Activated CD8-positive, alpha-beta T cell treated with anti-CD3 and anti-CD28 coated beads for 36 hours (primary cell): Measurements from ENCODE around the gene IMP4. TPM values are rescaled to one million over a fixed set of nuclear protein-coding genes. Genes with fewer than 3 reads are reported as not detected.

Source experiments
- ATAC-seq: fragments of 200-7000 bp; cut with Tn5 transposase; one replicate; pipeline ENCODE4 v1.10.0; 2021; ENCODE audit warnings: mild to moderate bottlenecking, moderate library complexity
- CTCF ChIA-PET: fragments of 350-600 bp; sonication (Branson Sonifier 250); formaldehyde crosslinking; loops from one replicate; lab custom pipeline; 2021; ENCODE audit warnings: antibody characterized with exemption; lab: Charles Lee
- POLR2A ChIA-PET: fragments of 350-600 bp; sonication (Branson Sonifier 250); formaldehyde crosslinking; loops from one replicate; lab custom pipeline; 2021; ENCODE audit warnings: antibody characterized with exemption; lab: Charles Lee
- DNase-seq: peaks from one replicate; pipeline ENCODE4 v3.0.0-alpha.2; 2020
- H3K27ac Mint-ChIP-seq: one replicate; pipeline ENCODE4 v1.8.0; 2021; ENCODE audit warnings: mild to moderate bottlenecking, mixed read lengths
- H3K27me3 Mint-ChIP-seq: one replicate; pipeline ENCODE4 v1.8.0; 2021; ENCODE audit warnings: mixed read lengths
- H3K36me3 Mint-ChIP-seq: one replicate; pipeline ENCODE4 v1.8.0; 2021; ENCODE audit warnings: low read depth, mixed read lengths
- H3K4me1 Mint-ChIP-seq: one replicate; pipeline ENCODE4 v1.8.0; 2021; ENCODE audit warnings: low read depth, mixed read lengths
- H3K4me3 Mint-ChIP-seq: one replicate; pipeline ENCODE4 v1.8.0; 2021; ENCODE audit warnings: mild to moderate bottlenecking, moderate library complexity, mixed read lengths
- H3K9me3 Mint-ChIP-seq: one replicate; pipeline ENCODE4 v1.8.0; 2021; ENCODE audit warnings: mixed read lengths
- intact Hi-C: fragments of 100-400 bp; cut with micrococcal nuclease; formaldehyde crosslinking; loops from one replicate; pipeline ENCODE4 v1.10.0; 2022
- total RNA-seq, 2 experiments: library from RNA; stranded (reverse); gene quantifications; one replicate each; pipeline ENCODE4 v1.2.3, GENCODE V29; 2021
- TF ChIP-seq, protein P1 (sequence below): fragments of 200-600 bp; IDR thresholded peaks from one replicate; pipeline ENCODE4 v1.8.0; 2022; ENCODE audit warnings: antibody characterized with exemption, mild to moderate bottlenecking

The IMP4 gene
- total RNA-seq, 2 experiments from 2014 or later = 160 to 163 TPM

DNA sequence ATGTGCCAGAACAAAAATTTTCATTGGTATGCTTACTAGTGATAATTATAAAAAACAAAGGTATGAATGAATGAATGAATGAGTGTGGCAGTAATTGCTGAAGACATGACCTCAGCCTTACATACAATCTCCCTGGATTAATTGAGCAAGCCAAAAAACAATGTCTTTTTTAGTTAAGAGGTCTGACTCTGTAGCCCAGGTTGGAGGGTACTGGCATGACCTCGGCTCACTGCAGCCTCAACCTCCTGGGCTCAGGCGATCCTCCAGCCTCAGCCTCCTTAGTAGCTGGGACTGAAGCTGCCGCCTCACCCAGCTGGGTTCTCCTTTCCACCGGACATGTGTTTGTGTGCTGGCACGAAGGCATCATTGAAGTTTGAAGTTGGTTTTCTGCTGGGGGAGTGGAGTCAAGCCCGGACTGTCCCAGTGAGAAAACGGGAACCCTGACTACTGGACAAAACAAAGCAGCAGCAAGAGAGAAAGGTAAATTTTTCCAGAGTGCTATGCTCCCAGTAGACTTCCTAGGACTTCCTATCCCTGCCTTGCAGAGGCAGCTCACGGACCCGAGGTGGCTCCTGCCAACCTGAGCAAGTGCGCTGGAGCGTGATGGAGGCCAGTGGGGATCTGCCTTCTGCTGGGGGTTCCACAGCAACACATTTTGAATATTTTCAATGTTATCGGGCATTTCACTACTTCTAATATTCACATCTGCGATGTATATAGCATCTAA lies 6.4 kb upstream of the IMP4 start:
- TF ChIP-seq, protein P1, sequence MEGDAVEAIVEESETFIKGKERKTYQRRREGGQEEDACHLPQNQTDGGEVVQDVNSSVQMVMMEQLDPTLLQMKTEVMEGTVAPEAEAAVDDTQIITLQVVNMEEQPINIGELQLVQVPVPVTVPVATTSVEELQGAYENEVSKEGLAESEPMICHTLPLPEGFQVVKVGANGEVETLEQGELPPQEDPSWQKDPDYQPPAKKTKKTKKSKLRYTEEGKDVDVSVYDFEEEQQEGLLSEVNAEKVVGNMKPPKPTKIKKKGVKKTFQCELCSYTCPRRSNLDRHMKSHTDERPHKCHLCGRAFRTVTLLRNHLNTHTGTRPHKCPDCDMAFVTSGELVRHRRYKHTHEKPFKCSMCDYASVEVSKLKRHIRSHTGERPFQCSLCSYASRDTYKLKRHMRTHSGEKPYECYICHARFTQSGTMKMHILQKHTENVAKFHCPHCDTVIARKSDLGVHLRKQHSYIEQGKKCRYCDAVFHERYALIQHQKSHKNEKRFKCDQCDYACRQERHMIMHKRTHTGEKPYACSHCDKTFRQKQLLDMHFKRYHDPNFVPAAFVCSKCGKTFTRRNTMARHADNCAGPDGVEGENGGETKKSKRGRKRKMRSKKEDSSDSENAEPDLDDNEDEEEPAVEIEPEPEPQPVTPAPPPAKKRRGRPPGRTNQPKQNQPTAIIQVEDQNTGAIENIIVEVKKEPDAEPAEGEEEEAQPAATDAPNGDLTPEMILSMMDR = no peak
- Mint-ChIP-seq H3K27me3 (peaks cover 6% of the 10 kb centered on the region), H3K36me3 (peaks cover 4% of the 10 kb centered on the region), H3K9me3 (no peaks in the 10 kb centered on the region), H3K4me3 (no peak overlapping the region), H3K27ac (no peak overlapping the region), H3K4me1 (peaks cover 18% of the 10 kb centered on the region)
- DNase-seq (no peak), ATAC-seq (no peak)
- POLR2A ChIA-PET = no interaction called here
- CTCF ChIA-PET = interaction anchor here (1.1 to 1.5 kb wide), 2 partner anchors 155 to 413 kb away, joined by 3 read pairs; partner anchors contain the start of gene SMPD4
- intact Hi-C loops = loop anchor here (5.0 kb wide), 1 partner anchor 154 kb away; the partner anchor contains the start of genes MZT2B and SMPD4

DNA sequence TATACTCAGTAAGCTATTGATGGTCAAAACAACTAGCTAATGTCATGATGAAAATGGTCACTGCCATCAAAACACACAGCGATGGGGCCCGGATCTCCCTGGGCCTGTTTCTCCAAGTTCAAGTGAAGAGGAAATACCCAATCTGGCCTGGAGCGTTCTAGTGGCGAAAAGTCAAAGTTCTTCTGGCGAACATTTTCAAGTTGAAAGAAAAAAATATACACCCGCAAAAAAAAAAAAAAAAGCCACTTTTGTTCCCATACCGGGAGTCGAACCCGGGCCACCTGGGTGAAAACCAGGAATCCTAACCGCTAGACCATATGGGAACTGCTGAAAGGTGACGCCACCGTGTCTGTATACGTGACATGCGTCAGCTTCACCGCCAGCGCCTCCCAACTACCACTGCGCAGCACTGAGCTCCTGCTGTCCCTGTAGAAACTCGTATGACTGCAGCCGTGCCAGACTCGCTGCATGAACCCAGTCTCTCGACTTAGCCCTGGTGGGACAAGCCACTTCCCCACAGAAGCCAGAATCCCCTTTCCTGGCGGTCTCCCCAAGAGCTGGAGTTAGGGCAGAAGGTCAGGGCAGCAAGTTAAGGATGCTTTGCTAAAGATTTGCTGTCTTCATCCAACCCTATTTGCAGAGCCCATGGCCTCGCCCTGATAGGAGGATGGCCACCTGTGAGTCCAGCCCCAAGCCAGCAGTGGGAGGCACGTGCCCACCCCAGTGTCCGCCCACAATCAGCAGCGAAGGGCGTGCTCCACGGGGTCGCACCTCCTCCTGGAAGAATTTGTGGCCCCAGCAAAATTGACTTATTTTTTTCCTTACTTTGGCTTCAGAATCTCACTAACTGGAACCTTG lies 5.6 kb upstream of the IMP4 start:
- intact Hi-C loops = loop anchor here (5.0 kb wide), 1 partner anchor 155 kb away; the partner anchor contains the start of genes MZT2B and SMPD4
- CTCF ChIA-PET = interaction anchor here (1.5 kb wide), 1 partner anchor 414 kb away, joined by 3 read pairs; no protein-coding TSS in a partner anchor
- POLR2A ChIA-PET = no interaction called here
- Mint-ChIP-seq H3K4me3 (peak overlapping the region; percentile 33), H3K27me3 (peaks cover 3% of the 10 kb centered on the region), H3K9me3 (no peaks in the 10 kb centered on the region), H3K4me1 (peaks cover 21% of the 10 kb centered on the region), H3K27ac (peak overlapping the region; percentile 58), H3K36me3 (peaks cover 4% of the 10 kb centered on the region)
- DNase-seq (peak; percentile 76), ATAC-seq (peak; percentile 15)
- TF ChIP-seq, protein P1 = no peak

DNA sequence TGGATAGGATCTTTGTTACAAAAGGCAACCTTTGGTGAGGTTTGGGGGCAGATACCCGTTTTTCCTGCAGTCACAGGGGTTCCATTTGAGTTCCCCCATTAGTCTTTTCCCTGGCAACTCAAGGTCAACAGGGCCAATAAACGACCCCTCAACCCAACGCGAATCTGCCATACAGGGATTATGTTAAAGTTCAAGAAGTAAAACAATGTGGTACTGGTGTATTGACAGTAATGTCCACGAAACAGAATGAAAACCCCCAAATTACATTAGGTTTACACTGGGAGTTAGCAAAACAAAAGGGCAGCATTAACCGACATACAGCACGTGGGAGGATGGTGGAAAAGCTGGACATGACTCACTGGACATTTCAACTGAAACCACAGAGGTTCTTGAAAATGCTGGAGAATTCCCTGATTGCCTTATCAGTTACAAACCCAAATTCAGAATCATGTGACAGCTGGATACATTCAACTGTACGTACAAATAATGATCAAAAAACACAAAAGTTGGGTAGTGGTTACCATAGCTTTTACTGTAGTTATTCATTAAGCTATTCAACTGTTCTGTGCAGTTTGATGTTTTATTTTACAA lies 4.9 kb upstream of the IMP4 start:
- DNase-seq (no peak), ATAC-seq (no peak)
- Mint-ChIP-seq H3K27ac (peak overlapping the region; percentile 8), H3K36me3 (peaks cover 6% of the 10 kb centered on the region), H3K9me3 (no peaks in the 10 kb centered on the region), H3K4me1 (peaks cover 15% of the 10 kb centered on the region), H3K4me3 (no peak overlapping the region), H3K27me3 (no peaks in the 10 kb centered on the region)
- POLR2A ChIA-PET = interaction anchor here (1.4 kb wide), 1 partner anchor 35 kb away, joined by 3 read pairs; no protein-coding TSS in a partner anchor
- TF ChIP-seq, protein P1 = no peak
- intact Hi-C loops = loop anchor here (5.0 kb wide), 1 partner anchor 156 kb away; the partner anchor contains the start of genes MZT2B and SMPD4
- CTCF ChIA-PET = interaction anchor here (1.3 to 1.5 kb wide), 2 partner anchors 53 to 415 kb away, joined by 3 read pairs; no protein-coding TSS in a partner anchor

DNA sequence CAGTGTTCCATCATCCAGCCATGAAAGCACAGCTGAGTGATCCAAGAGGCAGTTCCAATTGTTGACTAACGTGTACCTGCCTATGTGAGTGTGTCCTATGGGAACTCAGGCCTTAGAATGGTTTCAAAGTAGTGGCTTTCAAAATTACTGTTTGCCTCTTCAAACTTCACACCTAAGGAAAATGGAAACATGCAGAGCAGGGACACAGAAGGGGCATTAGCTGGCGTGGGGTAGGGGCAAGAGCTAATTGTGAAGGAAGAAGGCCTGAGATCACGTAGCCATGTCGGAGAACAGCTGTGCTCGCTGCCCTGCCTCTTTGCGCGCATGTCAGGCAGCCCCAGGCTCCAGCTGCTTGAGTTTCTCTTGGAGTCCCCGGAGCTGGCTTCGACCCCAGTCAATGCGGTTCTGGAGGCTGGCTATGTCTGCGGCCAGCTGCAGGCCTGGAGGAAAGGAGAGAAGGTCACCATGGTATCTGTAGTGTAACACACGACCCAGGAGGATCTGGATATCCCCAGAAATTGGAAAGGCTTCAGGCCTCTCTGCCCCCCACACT lies 3.8 kb upstream of the IMP4 start:
- intact Hi-C loops = loop anchor here (5.0 kb wide), 1 partner anchor 157 kb away; the partner anchor contains the start of genes MZT2B and SMPD4
- no peaks in the 10 kb centered on the region for H3K9me3 Mint-ChIP-seq
- no peak for ATAC-seq
- POLR2A ChIA-PET = interaction anchor here (1.4 to 1.7 kb wide), 2 partner anchors 34 to 40 kb away, joined by 3 read pairs; no protein-coding TSS in a partner anchor
- H3K27ac Mint-ChIP-seq = no peak overlapping the region
- H3K4me1 Mint-ChIP-seq = peaks cover 15% of the 10 kb centered on the region
- no peak overlapping the region for H3K4me3 Mint-ChIP-seq
- H3K27me3 Mint-ChIP-seq = no peaks in the 10 kb centered on the region
- DNase-seq = no peak
- CTCF ChIA-PET = interaction anchor here (1.3 kb wide), 1 partner anchor 52 kb away, joined by 3 read pairs; no protein-coding TSS in a partner anchor
- H3K36me3 Mint-ChIP-seq = peaks cover 10% of the 10 kb centered on the region
- TF ChIP-seq, protein P1 = no peak
